NCI-H510A treated with DMSO at 0.1 percent for 48 hours (cell line): ENCODE data around the gene LRP1B.

Experiments
- DNase-seq: peaks from one replicate; lab custom pipeline; 2025; lab: John Stamatoyannopoulos, UW

The LRP1B gene

DNA sequence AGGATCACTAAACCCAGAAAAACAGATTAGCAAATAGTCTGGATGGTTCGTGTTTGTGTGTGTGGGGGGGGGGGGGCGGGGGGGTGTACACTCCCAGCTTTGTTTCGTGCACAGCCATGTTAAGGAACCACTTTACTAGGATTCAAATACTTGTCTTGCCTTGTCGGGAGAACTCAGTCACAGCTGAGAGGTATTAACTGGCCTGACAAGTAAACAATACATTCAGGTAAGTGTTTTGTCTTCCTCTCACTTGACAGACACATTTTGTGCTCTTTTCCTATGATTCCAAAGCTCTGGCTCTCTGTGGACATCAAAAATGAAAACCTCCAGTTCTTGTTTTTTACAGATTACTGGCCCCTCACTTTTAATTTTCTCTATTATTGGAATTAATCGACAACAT lies 173.5 kb downstream of the LRP1B start:
- DNase-seq, result peak; percentile 55

DNA sequence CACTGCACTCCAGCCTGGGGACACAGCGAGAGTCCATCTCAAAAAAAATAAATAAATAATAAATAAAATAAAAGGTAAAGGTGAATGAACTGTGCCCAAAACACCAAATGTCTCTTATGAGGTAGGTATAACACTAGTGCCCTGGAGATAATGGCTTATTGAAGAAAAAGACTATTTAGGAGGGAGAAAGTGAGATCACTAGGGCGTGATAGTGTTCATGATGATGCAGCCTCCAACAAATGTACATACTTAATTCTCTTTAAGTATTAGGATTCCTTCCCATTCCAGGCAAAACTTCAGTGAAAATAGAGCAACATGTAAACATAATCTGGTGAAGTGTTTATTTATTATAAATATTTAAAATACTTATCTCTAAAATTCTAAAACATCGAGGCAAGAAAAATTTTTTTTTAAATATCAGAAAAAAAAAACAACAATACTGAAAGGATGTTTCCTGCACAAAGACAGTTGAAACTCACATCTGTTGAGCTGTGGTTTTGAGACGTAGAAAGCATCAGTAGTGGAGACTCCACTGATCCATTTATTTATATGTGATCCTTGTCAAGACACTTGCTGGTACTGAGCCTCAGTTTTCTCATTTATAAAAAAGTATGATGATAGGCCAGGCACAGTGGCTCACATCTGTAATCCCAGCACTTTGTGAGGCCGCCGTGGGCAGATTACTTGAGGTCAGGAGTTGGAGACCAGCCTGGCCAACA lies 183.3 kb downstream of the LRP1B start:
- no peak for DNase-seq

DNA sequence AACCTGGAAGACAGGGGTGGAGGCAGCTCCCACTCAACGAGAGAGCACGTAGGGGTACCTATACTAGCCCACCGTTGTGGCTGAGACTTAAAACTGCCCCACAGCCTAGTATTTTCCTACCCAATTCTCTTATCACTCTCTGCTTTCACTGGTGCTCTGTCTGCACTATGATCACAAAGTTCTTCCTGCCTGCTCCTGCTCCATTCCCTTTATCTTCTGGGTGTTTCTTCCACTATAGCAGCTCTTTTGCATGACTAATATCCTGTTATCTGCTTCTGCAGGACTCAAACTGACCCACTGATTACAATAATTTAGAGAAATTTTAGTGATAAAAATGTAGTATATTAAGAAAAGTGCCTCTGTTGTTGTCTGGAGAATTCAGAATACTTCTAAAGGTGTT lies 184.8 kb downstream of the LRP1B start:
- DNase-seq, result no peak

DNA sequence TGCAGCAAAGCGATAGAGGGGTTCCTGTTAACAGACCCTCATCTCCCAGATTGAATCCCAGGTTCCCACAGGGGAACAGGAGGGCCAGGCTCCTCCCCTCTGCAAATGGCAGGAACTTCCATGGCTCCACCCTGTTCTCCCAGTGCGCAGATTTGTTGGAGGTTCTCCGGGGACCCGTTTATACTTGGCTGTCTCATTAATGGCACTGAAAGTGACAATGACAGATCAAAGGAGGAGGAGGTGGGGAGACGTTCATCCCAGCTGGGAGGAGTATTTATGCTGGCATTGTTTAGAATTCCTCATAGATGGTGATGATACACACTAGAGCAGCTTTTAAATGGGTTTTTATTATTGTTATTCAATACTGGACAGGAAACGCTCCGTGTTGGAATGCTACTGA lies 186.9 kb downstream of the LRP1B start:
- DNase-seq, result no peak

- no peak for DNase-seq
Measured at GRCh38 chr2:141942006-141942789, 188.6 kb downstream of the LRP1B start.

GRCh38 chr2:141941210-141941714 lies 189.6 kb downstream of the LRP1B start:
- no peak for DNase-seq

DNA sequence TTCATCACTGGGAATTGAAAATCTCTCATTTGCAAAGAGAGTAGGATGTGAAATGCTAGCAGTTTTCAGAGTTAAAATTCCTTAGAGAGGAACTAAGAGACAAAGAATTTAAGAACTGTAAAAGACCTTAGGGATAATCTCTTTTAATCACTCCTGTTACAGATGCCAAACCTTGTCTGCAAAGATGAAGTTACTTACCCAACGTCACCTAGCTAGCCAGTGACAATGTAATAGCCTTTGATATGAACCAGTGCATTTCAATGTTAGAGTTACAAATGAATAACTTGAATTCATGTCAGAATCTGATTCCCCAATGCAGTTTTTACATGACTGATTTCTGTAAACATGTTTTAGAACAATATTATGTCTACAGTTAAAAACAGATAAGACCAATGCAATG lies 190.1 kb downstream of the LRP1B start:
- no peak for DNase-seq

DNA sequence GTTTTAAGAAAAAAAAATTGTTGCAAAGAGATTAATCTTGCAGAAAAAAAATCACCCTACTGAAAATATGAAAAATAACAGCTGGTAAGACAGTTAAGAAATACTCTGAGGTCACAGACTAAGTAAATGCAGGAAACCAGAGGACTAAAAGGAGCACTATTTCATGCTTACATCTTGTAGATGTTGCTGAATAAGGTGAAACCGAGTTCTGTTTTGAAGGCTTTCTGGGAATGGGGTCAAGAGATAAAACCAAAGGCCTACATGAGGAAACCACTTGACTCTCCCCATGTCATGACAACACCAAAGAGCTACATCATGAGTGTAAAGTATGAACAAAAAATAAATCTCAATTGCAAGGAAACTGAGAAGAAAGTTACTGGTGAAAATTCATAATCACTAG lies 197.6 kb downstream of the LRP1B start:
- no peak for DNase-seq

DNA sequence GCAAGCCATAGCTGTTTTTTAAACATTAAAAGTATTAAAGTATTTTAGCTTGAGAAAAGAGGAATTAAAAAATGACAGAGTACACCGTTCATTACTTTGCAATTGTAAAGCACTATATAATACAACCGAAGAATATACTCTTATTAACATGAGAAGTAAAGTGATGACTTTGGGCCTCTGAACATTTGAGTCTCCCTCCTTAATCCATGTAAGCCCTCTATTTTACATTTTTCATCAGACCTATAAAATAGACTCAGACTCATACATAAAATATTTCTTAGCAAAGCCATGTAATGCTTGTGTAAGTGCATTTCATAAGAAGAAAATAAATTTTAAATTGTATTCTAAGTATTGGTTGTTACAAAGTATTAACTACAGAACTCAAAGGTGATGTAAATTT lies 198.6 kb downstream of the LRP1B start:
- DNase-seq, result no peak

DNA sequence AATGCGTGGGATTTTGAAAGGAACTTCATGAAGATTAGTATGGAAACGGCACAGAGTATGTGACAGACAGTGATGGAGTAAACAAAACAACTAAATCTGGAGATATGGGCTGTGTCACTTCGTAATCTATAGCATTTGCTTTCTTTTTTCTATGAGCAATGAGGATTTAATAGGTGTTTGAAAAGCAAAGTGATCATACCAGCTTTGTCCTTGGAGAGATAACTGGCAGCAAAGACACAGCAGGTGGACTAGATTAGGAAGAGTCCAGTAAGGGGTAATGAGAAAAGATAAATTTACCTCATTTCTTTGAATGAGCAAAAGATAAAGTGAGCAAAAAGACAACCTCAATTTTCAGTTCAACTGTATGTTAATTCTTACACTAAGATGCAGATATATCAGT lies 199.0 kb downstream of the LRP1B start:
- no peak for DNase-seq

DNA sequence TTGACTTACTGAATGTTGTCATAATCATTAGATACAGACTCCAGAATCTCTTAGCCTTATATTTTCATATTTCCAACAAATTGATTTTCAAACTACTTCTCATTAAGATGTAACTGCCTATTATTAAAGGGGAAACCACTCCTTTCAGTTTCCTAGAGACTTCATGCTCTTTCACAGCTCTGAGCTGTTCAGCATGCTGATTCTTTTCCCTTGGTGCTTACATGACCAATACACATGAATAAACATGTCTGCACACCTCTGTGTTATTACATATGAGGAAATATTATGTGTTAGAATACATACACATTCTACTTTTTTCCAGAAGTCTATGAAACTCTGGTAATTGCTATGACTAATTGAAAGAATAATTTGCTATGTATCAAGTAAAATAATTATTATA lies 200.0 kb downstream of the LRP1B start:
- no peak for DNase-seq

DNA sequence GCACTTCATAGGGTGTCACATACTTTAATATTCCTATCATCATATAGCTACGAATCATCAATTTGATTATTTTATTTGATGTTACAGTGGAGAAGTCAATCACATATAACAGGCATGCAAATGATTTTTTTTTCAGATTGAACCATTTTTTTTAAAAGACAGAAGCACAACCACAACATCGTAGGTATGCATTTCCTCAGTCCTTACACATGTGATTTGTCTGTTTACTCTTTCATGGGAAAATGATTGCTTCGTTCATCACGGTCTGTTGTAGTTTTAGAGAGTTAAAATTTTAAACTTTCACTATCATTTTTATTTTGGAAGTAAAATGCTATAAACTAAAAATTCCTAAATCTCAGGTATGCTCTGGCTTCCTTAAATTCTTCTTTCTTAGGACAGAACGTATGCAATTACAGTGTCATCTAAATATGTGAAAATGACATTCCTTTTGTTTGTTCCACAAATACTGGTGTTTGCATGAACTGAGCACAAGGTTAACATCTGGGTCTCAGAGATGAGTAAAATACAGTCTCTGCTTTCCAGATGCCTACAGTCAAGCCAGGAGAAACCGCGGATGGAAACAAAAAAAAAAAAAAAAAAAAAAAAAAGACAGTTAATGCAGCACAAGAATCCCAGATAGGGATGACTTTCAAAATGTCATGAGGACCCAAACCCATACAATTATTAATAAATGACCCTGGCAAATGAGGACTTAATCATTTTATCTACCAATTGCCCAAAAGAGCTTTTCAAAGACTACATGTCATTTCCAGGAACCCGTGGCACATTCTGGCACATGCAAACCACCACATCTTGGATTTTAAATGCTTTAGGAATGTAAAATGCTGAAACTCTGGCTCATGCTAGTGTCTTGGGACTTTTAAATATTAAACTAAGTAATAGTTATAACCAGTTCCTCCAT lies 201.2 kb downstream of the LRP1B start:
- DNase-seq, result no peak

- no peak for DNase-seq
Measured at GRCh38 chr2:141928476-141928875, 202.3 kb downstream of the LRP1B start.

DNA sequence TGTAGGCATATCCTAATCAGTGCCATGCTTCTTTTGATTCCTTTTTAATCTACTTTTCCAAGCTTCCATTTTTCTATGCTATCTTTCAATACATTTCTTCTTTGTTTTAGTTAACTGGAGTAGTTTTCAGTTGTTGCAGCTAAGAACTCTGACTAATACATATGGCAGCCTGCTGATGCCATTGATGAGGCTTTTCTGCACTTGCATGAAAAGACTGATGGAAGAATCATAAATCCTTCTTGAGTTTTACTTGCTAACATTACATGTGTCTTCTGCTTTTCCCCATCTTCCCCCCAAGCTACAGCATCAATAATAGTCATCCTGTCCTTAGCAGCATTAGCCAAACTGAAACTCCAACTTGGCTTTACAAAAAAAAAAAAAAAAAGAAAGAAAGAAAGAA lies 203.3 kb downstream of the LRP1B start:
- DNase-seq, result no peak

GRCh38 chr2:141925511-141925910 lies 205.3 kb downstream of the LRP1B start:
- no peak for DNase-seq

GRCh38 chr2:141923657-141924056 lies 207.2 kb downstream of the LRP1B start:
- no peak for DNase-seq

- DNase-seq, result peak; percentile 14
Measured at GRCh38 chr2:141911485-141912066, 219.2 kb downstream of the LRP1B start.

DNA sequence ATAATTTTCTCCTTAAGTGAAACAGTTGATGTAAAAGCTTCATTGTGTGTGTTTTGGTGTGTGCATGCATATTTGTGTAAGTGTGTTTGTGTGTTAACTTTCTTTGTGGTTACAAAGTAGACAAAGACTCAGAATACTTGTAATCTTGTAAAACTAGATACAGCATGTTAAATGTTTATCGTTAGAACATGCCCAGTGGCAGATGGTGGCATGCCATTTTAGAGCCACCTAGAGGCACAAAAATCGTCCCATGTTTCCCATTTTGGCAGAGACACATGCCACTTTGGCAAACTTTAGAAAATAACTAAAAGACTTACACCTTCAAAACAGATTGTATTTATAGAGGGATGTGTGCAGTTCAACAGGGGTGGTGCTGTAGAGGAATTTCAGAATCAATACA lies 224.1 kb downstream of the LRP1B start:
- no peak for DNase-seq

DNA sequence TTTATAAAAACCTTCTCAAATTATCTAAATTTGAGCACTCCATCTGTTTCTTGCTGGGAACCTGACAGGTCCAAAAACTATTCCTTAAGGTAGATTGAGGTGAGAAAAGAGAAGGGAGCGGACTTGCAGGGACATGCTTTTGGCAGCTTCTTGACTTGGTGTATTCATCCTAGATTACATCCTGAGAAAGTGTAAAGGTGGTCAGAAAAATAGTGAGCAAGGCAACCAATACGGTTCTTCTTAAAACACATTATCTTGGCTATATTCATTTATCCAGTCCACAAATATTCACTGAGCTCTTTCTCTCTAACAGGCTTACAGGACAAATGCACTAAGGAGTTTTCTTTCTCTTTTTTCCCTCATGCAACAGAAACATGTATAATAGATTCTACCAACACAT lies 230.0 kb downstream of the LRP1B start:
- no peak for DNase-seq

GRCh38 chr2:141899740-141900139 lies 231.1 kb downstream of the LRP1B start:
- DNase-seq, result no peak

GRCh38 chr2:141889788-141890187 lies 241.0 kb downstream of the LRP1B start:
- no peak for DNase-seq

DNA sequence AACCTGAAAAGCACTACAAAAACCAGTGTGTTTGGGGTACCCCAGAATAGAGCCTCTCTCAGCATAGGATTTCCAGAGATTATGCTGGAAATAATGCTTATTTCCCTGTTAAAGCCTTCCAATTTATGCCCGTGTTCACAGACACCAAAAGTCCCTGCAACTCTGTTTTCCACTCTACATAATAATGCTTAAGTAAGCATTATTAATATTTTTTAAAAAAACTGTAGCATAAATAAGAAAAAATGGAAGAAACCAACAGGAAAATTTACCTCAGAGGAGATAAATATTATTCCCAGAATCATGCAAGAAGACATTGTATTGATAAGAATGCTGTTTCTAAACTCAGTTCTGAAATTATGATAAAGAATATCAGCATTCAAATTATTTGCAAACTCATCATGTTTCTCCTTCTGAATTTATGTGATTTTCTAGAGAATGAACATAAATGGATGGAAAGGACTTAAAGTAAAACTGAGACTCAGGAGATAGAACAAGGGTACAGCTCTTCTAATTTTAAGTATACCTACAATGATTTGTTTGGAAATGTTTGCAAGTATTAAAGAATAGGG lies 241.7 kb downstream of the LRP1B start:
- no peak for DNase-seq
